ENCODE data around the gene ELAVL1. TPM values are rescaled to one million over a fixed set of nuclear protein-coding genes. Genes with fewer than 3 reads are reported as not detected.
"Not testable (repeated sequence)": the region's sequence is repeated elsewhere in the genome, so short reads cannot be mapped to it uniquely, and the experiment has no call there.

The ELAVL1 gene
- total RNA-seq, 1 experiment from 2014 or later = 102 TPM

- peak; percentile 87 for DNase-seq (ENCODE audit: low spot score)
- in situ Hi-C loops (cut with HindIII; ENCODE audit: low sequenced_read_pairs) = loop anchor here (5.0 kb wide), 1 partner anchor 68 kb away; no protein-coding TSS in a partner anchor
Measured at GRCh38 chr19:7919610-7920518, 85.6 kb downstream of the ELAVL1 start, which contains the start of gene SNAPC2. Gene SNAPC2 (plus strand): TSS chr19:7920338. CDS start chr19:7920367, 29 bp downstream.

GRCh38 chr19:7918615-7919421 is 86.6 kb downstream of the ELAVL1 start:
- in situ Hi-C loops (cut with HindIII; ENCODE audit: low sequenced_read_pairs) = no loop called here
- no peak for DNase-seq (ENCODE audit: low spot score)

- DNase-seq (ENCODE audit: low spot score); in situ Hi-C loops (cut with HindIII; ENCODE audit: low sequenced_read_pairs): not testable (repeated sequence)
Measured at GRCh38 chr19:7918062-7918614, 87.3 kb downstream of the ELAVL1 start.

DNA sequence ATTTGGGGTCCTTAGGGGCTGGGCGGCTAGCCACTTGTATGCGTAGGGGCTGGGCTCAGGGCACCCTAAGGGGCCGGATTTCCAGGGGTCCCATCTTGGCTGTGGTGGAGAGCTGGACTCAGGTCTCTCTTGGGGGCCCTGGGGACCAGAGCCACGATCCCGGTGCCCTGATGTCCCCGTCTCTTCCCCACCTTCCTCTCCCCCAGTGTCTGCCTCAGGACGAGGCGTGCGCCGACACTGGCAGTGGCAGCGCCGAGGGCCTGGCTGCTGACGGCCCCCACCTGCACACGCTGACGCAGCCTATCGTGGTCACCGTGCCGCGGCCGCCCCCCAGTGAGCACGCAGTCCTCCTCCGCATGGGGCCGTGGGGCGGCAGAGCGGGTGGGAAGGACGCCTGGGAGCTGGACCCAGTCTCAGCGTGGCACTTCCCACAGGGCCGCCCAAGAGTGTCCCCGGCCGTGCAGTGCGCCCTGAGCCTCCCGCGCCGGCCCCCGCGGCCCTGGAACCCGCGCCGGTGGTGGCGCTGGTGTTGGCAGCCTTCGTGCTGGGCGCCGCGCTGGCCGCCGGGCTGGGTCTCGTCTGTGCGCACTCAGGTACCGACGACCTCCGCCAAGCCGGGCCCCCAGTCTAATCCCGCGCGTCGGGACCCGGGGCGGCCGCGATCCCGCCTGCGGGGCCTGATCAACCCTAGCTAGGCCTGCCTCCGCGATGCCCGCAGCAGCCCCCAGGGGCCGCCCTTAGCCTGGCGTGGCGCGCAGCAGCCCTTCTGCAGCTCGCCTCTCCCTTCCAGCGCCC is 88.0 kb downstream of the ELAVL1 start:
- peak; percentile 75 for DNase-seq (ENCODE audit: low spot score)
- in situ Hi-C loops (cut with HindIII; ENCODE audit: low sequenced_read_pairs) = no loop called here

DNA sequence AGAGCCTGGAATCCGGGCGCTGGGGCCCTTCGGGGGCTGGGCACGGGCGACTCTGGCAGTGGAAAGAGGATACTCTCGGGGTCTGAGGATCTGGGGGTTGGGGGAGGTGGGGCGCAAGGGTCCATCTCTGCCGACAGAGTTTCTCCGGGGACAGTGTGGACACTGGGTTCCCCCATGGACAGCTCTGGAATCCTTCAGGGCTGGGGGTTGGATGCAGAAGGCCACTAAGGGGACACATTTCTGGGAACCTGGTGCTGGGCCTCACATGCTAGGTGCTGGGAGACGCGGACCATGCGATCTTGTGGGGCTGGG is 88.5 kb downstream of the ELAVL1 start:
- in situ Hi-C loops (cut with HindIII; ENCODE audit: low sequenced_read_pairs) = no loop called here
- DNase-seq (ENCODE audit: low spot score) = no peak

DNA sequence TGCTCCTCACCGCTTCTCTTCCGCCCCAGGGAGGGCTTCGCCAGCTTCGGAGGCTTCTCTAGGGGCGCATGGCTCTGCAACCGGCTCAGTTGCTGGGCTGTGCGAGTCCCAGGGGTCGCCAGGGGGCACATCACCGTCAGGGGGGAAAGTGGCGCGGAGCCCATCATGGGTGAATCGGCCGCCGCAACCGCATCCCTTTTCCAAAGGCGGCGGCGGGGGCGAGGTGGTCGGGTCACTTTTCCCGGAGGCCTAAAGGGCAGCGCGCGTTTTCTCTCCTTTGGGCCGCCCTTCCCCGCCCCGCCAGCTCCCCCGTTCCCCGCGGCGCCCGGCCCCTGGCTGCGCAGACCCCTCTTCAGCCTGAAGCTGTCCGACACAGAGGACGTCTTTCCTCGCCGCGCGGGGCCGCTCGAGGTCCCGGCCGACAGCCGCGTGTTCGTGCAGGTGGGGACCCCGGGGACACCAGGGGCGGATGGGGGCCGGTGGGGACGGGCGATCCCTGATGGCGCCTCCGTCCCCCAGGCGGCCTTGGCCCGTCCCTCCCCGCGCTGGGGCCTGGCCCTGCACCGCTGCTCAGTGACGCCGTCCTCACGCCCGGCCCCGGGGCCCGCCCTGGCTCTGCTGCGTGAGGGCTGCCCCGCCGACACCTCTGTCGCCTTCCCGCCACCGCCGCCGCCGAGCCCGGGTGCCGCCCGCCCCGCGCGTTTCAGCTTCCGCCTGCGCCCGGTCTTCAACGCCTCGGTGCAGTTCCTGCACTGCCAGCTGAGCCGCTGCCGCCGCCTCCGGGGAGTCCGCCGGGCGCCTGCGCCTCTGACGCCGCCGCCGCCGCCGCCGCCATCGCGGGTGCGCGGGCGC is 89.1 kb downstream of the ELAVL1 start:
- in situ Hi-C loops (cut with HindIII; ENCODE audit: low sequenced_read_pairs) = no loop called here
- no peak for DNase-seq (ENCODE audit: low spot score)

DNA sequence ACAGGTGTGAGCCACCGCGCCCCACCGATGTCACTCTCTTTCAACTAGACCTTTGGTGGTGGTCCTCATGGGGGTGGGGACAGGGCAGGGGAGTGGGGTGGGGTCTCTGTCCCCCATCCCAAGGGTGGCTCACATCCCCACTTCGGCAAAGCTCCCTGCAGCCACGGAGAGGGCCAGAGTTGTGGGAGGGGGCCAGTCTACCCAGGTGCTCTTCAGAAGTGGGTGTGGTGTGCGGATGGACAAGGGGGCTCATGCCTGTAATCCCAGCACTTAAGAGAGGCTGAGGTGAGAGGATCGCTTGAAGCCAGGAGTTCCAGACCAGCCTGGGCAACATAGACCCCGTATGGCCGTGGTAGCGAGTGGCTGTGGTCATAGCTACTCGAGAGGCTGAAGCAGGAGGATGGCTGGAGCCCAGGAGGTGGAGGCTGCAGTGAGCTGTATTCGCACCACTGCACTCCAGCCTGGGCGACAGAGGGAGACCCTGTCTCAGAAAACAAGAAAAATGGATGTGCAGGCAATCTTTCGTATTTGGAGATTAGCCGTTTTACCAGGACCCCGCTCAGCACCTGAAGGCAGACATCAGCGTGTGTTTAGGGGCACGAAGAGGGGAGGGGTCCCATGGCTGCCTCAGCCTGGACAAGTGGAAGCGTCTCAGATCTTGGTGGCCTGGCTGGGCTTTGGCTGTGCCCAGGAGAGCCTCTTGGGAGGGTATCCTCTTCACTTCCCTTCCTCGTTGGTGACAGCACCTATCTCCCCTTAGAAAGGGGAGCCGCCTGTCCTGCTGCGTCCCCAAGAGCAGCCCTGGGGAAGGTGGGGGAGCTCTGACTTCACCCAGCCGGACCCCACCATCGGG is 90.0 kb downstream of the ELAVL1 start:
- in situ Hi-C loops (cut with HindIII; ENCODE audit: low sequenced_read_pairs) = no loop called here
- no peak for DNase-seq (ENCODE audit: low spot score)

DNA sequence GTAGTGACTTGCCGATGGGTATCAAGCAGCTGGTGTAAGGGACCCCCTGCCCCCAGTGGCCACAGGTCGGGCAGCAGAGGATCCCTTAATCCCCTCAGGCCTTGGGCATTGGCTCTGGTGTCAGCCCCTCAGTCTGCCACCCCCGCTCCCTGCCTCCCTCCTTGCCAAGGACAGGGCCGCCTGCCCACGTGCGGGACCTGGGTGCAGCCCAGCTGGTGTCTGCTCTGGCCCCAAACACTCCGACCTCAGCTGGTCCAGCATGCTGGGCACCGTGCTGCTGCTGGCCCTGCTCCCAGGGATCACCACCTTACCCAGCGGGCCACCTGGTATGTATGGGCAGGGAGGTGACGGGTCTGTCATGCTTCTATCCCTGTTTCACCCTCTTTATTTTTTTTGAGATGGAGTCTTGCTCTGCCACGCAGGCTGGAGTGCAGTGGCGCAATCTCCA is 90.8 kb downstream of the ELAVL1 start, which contains the start of gene TGFBR3L:
TSS of gene TGFBR3L (plus strand) at position 233 of the 448 bp plus-strand sequence.
- no peak for DNase-seq (ENCODE audit: low spot score)
- in situ Hi-C loops (cut with HindIII; ENCODE audit: low sequenced_read_pairs) = no loop called here

- DNase-seq (ENCODE audit: low spot score) = no peak
- in situ Hi-C loops (cut with HindIII; ENCODE audit: low sequenced_read_pairs) = no loop called here
Measured at GRCh38 chr19:7914099-7914498, 91.3 kb downstream of the ELAVL1 start.

DNA sequence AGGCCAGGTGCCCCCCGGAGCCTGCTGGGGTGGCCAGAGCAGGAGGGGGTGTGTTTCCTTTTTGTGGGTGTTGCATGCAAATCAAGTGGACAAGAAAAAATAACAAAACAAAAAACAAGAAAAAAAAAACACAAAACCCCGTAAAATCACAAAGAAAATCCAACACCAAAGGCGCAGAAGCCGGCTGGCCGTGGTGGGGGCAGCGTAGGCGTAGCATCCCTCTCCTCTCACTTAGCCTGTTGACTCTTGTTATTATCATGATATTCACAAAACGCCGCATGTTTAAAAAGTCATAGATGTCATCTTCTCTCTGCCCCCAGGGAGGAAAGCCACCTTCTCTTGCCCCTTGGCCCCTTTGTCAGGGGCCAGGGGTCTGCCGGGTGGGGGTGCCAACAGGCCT is 91.8 kb downstream of the ELAVL1 start:
- in situ Hi-C loops (cut with HindIII; ENCODE audit: low sequenced_read_pairs) = no loop called here
- no peak for DNase-seq (ENCODE audit: low spot score)

DNA sequence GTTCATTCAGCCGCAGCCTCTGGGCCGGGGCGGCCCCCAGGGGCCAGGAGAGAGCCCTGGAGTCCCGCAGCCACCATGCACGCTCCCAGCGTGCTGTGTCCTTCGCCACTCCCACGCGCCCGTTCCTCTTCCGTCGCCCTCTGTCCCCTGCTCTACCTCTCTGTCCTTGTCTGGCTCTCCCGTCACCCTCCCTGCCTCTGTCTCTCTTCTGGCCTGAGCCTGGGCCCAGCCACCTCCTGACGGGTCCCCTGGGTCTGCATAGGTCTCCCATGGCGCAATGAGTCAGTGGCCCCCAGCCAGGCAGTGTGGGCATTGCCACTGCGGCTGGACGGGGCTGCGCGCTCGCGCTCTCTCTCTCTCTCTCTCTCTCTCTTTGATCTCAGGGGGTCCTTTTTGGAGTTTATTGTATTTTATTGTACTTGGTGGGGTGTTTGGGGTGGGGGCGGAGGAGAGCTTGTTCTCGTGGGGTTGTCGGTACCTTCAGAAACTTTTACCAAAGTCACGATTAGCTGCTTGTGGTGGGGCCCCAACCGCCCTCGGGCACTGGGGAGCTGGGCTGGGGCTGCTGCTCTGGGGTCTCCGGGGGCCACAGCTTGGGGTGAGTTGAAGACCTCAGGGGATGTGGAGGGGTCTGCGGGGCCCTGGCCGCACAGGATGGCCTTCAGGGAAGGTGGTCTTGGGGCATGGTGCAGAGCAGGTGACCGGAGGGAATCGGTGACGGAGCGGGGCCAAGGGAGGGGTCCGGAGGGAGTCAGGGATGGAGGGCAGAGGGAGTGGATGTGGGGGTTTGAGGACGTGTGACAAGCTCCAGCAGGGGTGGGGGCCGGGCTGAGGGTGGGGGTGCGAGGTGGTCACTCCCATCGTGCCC is 92.5 kb downstream of the ELAVL1 start:
- DNase-seq (ENCODE audit: low spot score) = no peak
- in situ Hi-C loops (cut with HindIII; ENCODE audit: low sequenced_read_pairs) = no loop called here

GRCh38 chr19:7912144-7912696 is 93.2 kb downstream of the ELAVL1 start:
- DNase-seq (ENCODE audit: low spot score) = no peak
- in situ Hi-C loops (cut with HindIII; ENCODE audit: low sequenced_read_pairs) = no loop called here

GRCh38 chr19:7911508-7912143 is 93.8 kb downstream of the ELAVL1 start:
- in situ Hi-C loops (cut with HindIII; ENCODE audit: low sequenced_read_pairs) = no loop called here
- DNase-seq (ENCODE audit: low spot score) = no peak

DNA sequence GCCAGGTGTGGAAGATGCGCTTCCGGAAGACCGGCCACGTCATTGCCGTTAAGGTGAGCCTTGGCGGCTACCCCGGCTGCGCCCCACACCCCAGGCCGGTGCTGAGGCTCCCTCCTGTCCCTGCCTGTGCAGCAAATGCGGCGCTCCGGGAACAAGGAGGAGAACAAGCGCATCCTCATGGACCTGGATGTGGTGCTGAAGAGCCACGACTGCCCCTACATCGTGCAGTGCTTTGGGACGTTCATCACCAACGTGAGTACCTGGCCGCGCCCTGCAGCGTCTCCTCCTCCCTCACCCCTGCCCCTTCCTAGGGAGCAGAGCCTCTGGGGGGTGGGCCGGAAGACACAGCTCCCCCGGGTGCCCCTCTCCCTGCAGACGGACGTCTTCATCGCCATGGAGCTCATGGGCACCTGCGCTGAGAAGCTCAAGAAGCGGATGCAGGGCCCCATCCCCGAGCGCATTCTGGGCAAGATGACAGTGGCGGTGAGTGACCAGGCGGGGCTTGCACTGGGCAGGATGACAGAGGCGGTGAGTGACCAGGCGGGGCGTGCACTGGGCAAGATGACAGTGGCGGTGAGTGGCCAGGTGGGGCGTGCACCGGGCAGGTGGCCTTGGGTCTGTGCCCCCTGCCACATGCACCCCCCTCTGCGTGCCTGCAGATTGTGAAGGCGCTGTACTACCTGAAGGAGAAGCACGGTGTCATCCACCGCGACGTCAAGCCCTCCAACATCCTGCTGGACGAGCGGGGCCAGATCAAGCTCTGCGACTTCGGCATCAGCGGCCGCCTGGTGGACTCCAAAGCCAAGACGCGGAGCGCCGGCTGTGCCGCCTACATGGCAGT is 94.9 kb downstream of the ELAVL1 start:
- DNase-seq (ENCODE audit: low spot score) = peak; percentile 51
- in situ Hi-C loops (cut with HindIII; ENCODE audit: low sequenced_read_pairs) = no loop called here
